Mesenchymal stem cell (in vitro differentiated cells and primary cell): ENCODE data around the gene PARP9.

Experiments
- DNase-seq: peaks from one replicate; pipeline ENCODE4 v3.0.0-alpha.2; 2013
- H2AFZ ChIP-seq: one replicate; pipeline ENCODE4 v1.6.1; 2013; ENCODE audit warnings: low read depth, mild to moderate bottlenecking, control low read depth, inconsistent platforms, low read length, moderate library complexity
- H2AK5ac ChIP-seq: 2 replicates; pipeline ENCODE4 v1.6.1; 2013; ENCODE audit warnings: low read length, moderate library complexity, mild to moderate bottlenecking, inconsistent platforms; ENCODE audit not compliant: severe bottlenecking
- H2BK120ac ChIP-seq: one replicate; pipeline ENCODE4 v1.6.1; 2013; ENCODE audit warnings: low read depth, mild to moderate bottlenecking, inconsistent platforms, low read length, moderate library complexity
- H2BK12ac ChIP-seq, 2 experiments: one replicate each; pipeline ENCODE4 v1.6.1; 2013; ENCODE audit warnings: inconsistent platforms in 2 of 2, low read length in 2 of 2, mild to moderate bottlenecking in 2 of 2, moderate library complexity in 2 of 2, control low read depth in 1 of 2
- H2BK15ac ChIP-seq: one replicate; pipeline ENCODE4 v1.6.1; 2013; ENCODE audit warnings: mild to moderate bottlenecking, low read depth, inconsistent platforms; ENCODE audit not compliant: poor library complexity, severe bottlenecking
- H2BK5ac ChIP-seq: 2 replicates; pipeline ENCODE4 v1.6.1; 2013; ENCODE audit warnings: low read depth, mild to moderate bottlenecking, low read length, control low read depth, inconsistent platforms; ENCODE audit not compliant: poor library complexity, severe bottlenecking
- H3K14ac ChIP-seq, 2 experiments: one replicate each; pipeline ENCODE4 v1.6.1; 2013; ENCODE audit warnings: inconsistent platforms in 2 of 2, low read length in 2 of 2, control low read depth in 1 of 2, mild to moderate bottlenecking in 1 of 2, moderate library complexity in 1 of 2
- H3K18ac ChIP-seq, 2 experiments: one replicate each; pipeline ENCODE4 v1.6.1; 2013; ENCODE audit warnings: inconsistent platforms in 2 of 2, low read length in 2 of 2, control low read depth in 1 of 2, low read depth in 1 of 2, mild to moderate bottlenecking in 1 of 2
- H3K23ac ChIP-seq, 2 experiments: one replicate each; pipeline ENCODE4 v1.6.1; 2013; ENCODE audit warnings: inconsistent platforms in 2 of 2, low read length in 2 of 2, mild to moderate bottlenecking in 2 of 2, moderate library complexity in 2 of 2, control low read depth in 1 of 2
- H3K27ac ChIP-seq: 2 replicates; pipeline ENCODE4 v1.5.1; 2013; ENCODE audit warnings: mild to moderate bottlenecking, moderate library complexity, low read length, control low read depth, inconsistent platforms; ENCODE audit not compliant: poor library complexity, severe bottlenecking
- H3K27me3 ChIP-seq, 2 experiments: 2 replicates each; pipeline versions ENCODE4 v1.6.1 to v1.7.0; 2013; ENCODE audit warnings: low read length in 2 of 2, mild to moderate bottlenecking in 2 of 2, moderate library complexity in 2 of 2, control low read depth in 1 of 2, inconsistent platforms in 1 of 2; ENCODE audit not compliant: control insufficient read depth in 1 of 2, insufficient read depth in 1 of 2
- H3K36me3 ChIP-seq, 2 experiments: 2 replicates each; pipeline versions ENCODE4 v1.6.1 to v1.7.0; 2013; ENCODE audit warnings: low read length in 2 of 2, control low read depth in 1 of 2, inconsistent platforms in 1 of 2, low read depth in 1 of 2, mild to moderate bottlenecking in 1 of 2; ENCODE audit not compliant: insufficient read depth in 2 of 2, control insufficient read depth in 1 of 2
- H3K4ac ChIP-seq, 2 experiments: one replicate each; pipeline ENCODE4 v1.6.1; 2013; ENCODE audit warnings: inconsistent platforms in 2 of 2, low read length in 2 of 2, mild to moderate bottlenecking in 2 of 2, moderate library complexity in 2 of 2, control low read depth in 1 of 2, low read depth in 1 of 2
- H3K4me1 ChIP-seq: 2 replicates; pipeline ENCODE4 v1.6.1; 2013; ENCODE audit warnings: low read depth, low read length, control low read depth; ENCODE audit not compliant: control insufficient read depth, insufficient read depth
- H3K4me2 ChIP-seq: 2 replicates; pipeline ENCODE4 v1.6.1; 2013; ENCODE audit warnings: low read length, mild to moderate bottlenecking, inconsistent platforms; ENCODE audit not compliant: poor library complexity, severe bottlenecking
- H3K4me3 ChIP-seq, 2 experiments: 2 replicates each; pipeline versions ENCODE4 v1.5.1 to v1.7.0; 2013; ENCODE audit warnings: low read length in 2 of 2, mild to moderate bottlenecking in 2 of 2, control low read depth in 1 of 2, low read depth in 1 of 2; ENCODE audit not compliant: insufficient read depth in 1 of 2
- H3K79me1 ChIP-seq: replicated peaks from 2 replicates; pipeline ENCODE4 v1.6.1; 2013; ENCODE audit warnings: mild to moderate bottlenecking, control low read depth, low read length, inconsistent platforms; ENCODE audit not compliant: poor library complexity, severe bottlenecking
- H3K9ac ChIP-seq: 2 replicates; pipeline ENCODE4 v1.7.0; 2013; ENCODE audit warnings: mild to moderate bottlenecking, low read length, moderate library complexity
- H3K9me3 ChIP-seq: 2 replicates; pipeline ENCODE4 v1.7.0; 2013; ENCODE audit warnings: mild to moderate bottlenecking, low read length; ENCODE audit not compliant: control insufficient read depth
- H4K8ac ChIP-seq: one replicate; pipeline ENCODE4 v1.6.1; 2013; ENCODE audit warnings: inconsistent platforms, mild to moderate bottlenecking, low read length, moderate library complexity
- H4K91ac ChIP-seq: one replicate; pipeline ENCODE4 v1.6.1; 2013; ENCODE audit warnings: mild to moderate bottlenecking, low read length, inconsistent platforms
- WGBS: methylation state at CpG from one replicate; pipeline ENCODE4 v1.1.7; 2013; ENCODE audit warnings: mixed read lengths; 5-methylcytosine and 5-hydroxymethylcytosine counted together

The PARP9 gene

DNA sequence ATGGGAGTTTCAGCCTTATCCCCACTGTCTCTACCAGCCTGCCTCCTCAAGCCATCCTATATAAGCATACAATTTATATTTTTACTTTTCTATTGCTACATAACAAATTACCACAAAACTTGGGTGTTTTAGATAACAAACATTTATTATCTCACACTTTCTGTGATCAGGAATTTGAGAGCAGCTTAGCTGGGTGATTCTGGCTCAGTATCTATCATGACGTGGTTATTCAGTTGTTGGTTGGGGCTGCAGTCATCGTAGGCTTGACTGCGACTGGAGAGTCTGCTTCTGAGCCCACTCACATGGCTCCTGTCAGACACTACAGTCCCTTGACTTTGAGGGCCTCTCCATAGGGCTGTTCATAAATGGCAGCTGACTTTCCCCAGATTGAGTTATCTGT is 34.1 kb upstream of the PARP9 start:
- no peaks in the 10 kb centered on the region for H3K36me3 ChIP-seq
- H3K4me2 ChIP-seq: no peak overlapping the region
- no peak overlapping the region for H2BK15ac ChIP-seq
- no peak overlapping the region for H3K23ac ChIP-seq
- H2BK12ac ChIP-seq: no peak overlapping the region
- no peak overlapping the region for H2BK5ac ChIP-seq
- H4K91ac ChIP-seq: no peak overlapping the region
- no peak overlapping the region for H3K4me3 ChIP-seq
- no peaks in the 10 kb centered on the region for H3K9me3 ChIP-seq
- peaks cover 0 to 8% of the 10 kb centered on the region in 2 experiments for H3K27me3 ChIP-seq
- no peak overlapping the region for H2AFZ ChIP-seq
- H4K8ac ChIP-seq: no peak overlapping the region
- DNase-seq: no peak
- H3K9ac ChIP-seq: no peak overlapping the region
- H3K4me1 ChIP-seq: no peaks in the 10 kb centered on the region
- H3K4ac ChIP-seq: no peak overlapping the region
- H3K14ac ChIP-seq: no peak overlapping the region
- no peaks in the 10 kb centered on the region for H3K79me1 ChIP-seq
- WGBS: 75% methylated on average over 1 of the region's 3 CpGs
- H2BK120ac ChIP-seq: no peak overlapping the region
- H2AK5ac ChIP-seq: no peak overlapping the region
- no peak overlapping the region for H3K18ac ChIP-seq
- no peak overlapping the region for H3K27ac ChIP-seq

DNA sequence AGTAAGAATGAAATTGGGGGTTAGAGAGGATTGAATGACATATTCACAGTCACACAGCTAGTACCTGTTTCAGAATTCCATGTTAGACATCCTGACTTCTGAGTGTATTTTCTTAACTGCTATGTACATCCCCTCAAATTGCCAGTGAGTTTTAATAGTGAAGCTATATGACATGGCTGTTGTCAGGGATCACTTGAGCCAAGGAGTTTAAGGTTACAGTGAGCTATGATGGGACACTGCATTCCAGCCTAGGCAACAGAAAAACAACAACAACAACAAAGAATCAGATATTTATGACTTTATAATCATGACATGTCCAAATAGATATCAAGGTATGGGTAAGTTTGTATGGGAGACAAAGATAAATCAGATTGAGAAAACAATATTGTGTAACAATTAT is 29.9 kb upstream of the PARP9 start:
- Histone ChIP-seq H2BK5ac (no peak overlapping the region), H3K36me3 (no peaks in the 10 kb centered on the region), H3K4ac (no peak overlapping the region), H2BK15ac (no peak overlapping the region), H3K27ac (no peak overlapping the region), H3K4me3 (no peak overlapping the region), H3K18ac (no peak overlapping the region), H3K9me3 (no peaks in the 10 kb centered on the region), H3K4me2 (no peak overlapping the region), H2BK12ac (no peak overlapping the region), H3K27me3 (peaks cover 0 to 6% of the 10 kb centered on the region in 2 experiments), H2BK120ac (no peak overlapping the region), H4K8ac (no peak overlapping the region), H2AFZ (no peak overlapping the region), H4K91ac (no peak overlapping the region), H3K23ac (no peak overlapping the region), H2AK5ac (no peak overlapping the region), H3K79me1 (no peaks in the 10 kb centered on the region), H3K9ac (no peak overlapping the region), H3K14ac (no peak overlapping the region), H3K4me1 (no peaks in the 10 kb centered on the region)
- DNase-seq: no peak

DNA sequence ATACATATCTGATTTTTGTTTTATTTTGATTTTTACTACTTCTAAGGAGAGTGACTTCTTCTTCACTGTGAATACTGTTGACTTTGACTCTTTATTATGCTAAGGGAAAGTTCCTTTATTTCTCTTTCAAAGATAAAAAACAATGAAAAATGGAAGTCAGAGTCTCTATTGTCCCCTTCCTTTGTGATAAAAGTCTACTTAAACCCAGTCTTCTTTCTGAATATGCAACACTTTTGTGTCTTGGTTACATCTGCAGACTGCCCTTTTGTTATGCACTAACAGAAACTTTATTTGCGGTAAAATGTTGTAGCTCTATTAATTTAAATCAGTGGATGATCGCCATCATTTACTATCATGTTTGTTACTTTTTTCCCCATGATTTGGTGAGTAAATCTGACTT is 26.5 kb upstream of the PARP9 start:
- Histone ChIP-seq H2BK15ac (no peak overlapping the region), H3K14ac (no peak overlapping the region), H2AFZ (no peak overlapping the region), H3K23ac (no peak overlapping the region), H3K79me1 (no peaks in the 10 kb centered on the region), H3K36me3 (no peaks in the 10 kb centered on the region), H3K4me3 (no peak overlapping the region), H3K18ac (no peak overlapping the region), H2BK5ac (no peak overlapping the region), H4K91ac (no peak overlapping the region), H3K4ac (no peak overlapping the region), H3K4me1 (no peaks in the 10 kb centered on the region), H3K27me3 (peaks cover 0 to 6% of the 10 kb centered on the region in 2 experiments), H4K8ac (no peak overlapping the region), H2BK120ac (no peak overlapping the region), H2BK12ac (no peak overlapping the region), H3K9me3 (no peaks in the 10 kb centered on the region), H2AK5ac (no peak overlapping the region), H3K4me2 (no peak overlapping the region), H3K9ac (no peak overlapping the region), H3K27ac (no peak overlapping the region)
- WGBS: no CpG with 5 or more reads among the region's 2 CpGs
- DNase-seq: no peak

DNA sequence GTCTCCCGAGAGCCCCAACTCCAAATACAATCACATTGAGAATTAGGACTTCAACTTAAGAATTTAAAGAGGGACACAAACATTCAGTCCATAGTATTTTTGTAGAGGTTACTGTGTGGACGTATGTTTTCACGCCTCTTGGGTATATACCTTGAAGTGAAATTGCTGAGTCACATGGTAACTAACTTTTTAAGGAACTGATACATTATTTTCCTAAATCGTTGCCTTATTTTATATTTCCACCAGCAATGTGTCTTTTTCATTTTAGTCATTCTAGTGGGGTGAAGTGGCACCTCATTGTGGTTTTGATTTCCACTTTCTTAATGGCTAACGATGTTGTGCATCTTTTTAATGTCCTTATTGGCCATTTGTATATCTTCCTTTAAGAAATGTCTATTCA is 25.2 kb upstream of the PARP9 start:
- Histone ChIP-seq H2BK5ac (no peak overlapping the region), H2BK15ac (no peak overlapping the region), H3K9me3 (peaks cover under 1% of the 10 kb centered on the region), H3K79me1 (no peaks in the 10 kb centered on the region), H3K4me2 (no peak overlapping the region), H3K4ac (no peak overlapping the region), H2BK120ac (no peak overlapping the region), H3K18ac (no peak overlapping the region), H3K23ac (no peak overlapping the region), H3K4me3 (no peak overlapping the region), H3K27ac (no peak overlapping the region), H4K8ac (no peak overlapping the region), H3K4me1 (no peaks in the 10 kb centered on the region), H3K27me3 (no peaks in the 10 kb centered on the region), H3K36me3 (no peaks in the 10 kb centered on the region), H3K9ac (no peak overlapping the region), H3K14ac (no peak overlapping the region), H2AFZ (no peak overlapping the region), H2BK12ac (no peak overlapping the region), H2AK5ac (no peak overlapping the region), H4K91ac (no peak overlapping the region)
- 92% methylated on average over 2 of the region's 5 CpGs for WGBS
- no peak for DNase-seq
